Measurements from ENCODE around the gene FBXO36.

DNA sequence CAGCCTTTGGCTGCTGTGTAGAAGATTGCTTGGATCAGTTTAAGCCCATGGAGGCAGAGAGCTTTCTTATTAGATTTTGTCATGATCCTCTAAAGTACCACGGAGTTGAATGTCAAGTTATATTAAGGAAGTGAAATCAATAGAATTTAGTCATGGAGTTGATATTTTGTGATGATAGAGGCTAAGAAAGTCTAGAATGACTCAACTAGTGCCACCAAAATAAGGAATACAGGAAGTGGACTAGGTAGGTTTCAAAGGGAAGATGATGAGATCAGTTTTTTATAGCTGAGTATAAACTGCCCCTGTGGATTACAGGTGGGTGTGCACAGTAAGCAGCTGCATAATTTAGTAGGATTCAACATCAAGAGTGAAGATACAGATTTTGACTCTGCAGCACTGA, 25.2 kb downstream of the FBXO36 start:
- TF ChIP-seq CTCF (optimal IDR thresholded peaks at IDR 0.05 in 1 of 3, IDR thresholded peaks at IDR 0.05 in 1 of 3, conservative IDR thresholded peaks at IDR 0.05 in 1 of 3; ENCODE audit: extremely low read depth in 1 of 3, insufficient read depth in 2 of 3, low read length in 3 of 3) (no peak), EZH2 (IDR thresholded peaks at IDR 0.05; ENCODE audit: low read length) (no peak)

All from keratinocyte (primary cell).